GM06990 (cell line): ENCODE results near the gene TAMALIN.

Experiments used
- DNase-seq: peaks from one replicate; pipeline ENCODE4 v3.0.0-alpha.2; 2011; ENCODE audit not compliant: insufficient read length; ENCODE audit errors: extremely low read depth
- H3K27me3 ChIP-seq: replicated peaks from 2 replicates; pipeline ENCODE4 v1.6.0; 2011; ENCODE audit warnings: low read length; ENCODE audit not compliant: control insufficient read depth, insufficient read depth
- H3K36me3 ChIP-seq: 2 replicates; pipeline ENCODE4 v1.5.1; 2011; ENCODE audit warnings: low read length; ENCODE audit not compliant: control insufficient read depth, insufficient read depth
- H3K4me3 ChIP-seq: replicated peaks from 2 replicates; pipeline ENCODE4 v1.5.1; 2011; ENCODE audit warnings: low read depth, mild to moderate bottlenecking, control low read depth, low read length
- TF ChIP-seq, protein P1 (sequence below): IDR thresholded peaks from 2 replicates; pipeline ENCODE4 v1.5.1; 2011; ENCODE audit warnings: low read length, control low read depth, mild to moderate bottlenecking, inconsistent platforms; ENCODE audit not compliant: insufficient read depth, poor library complexity, severe bottlenecking

TAMALIN gene

DNA sequence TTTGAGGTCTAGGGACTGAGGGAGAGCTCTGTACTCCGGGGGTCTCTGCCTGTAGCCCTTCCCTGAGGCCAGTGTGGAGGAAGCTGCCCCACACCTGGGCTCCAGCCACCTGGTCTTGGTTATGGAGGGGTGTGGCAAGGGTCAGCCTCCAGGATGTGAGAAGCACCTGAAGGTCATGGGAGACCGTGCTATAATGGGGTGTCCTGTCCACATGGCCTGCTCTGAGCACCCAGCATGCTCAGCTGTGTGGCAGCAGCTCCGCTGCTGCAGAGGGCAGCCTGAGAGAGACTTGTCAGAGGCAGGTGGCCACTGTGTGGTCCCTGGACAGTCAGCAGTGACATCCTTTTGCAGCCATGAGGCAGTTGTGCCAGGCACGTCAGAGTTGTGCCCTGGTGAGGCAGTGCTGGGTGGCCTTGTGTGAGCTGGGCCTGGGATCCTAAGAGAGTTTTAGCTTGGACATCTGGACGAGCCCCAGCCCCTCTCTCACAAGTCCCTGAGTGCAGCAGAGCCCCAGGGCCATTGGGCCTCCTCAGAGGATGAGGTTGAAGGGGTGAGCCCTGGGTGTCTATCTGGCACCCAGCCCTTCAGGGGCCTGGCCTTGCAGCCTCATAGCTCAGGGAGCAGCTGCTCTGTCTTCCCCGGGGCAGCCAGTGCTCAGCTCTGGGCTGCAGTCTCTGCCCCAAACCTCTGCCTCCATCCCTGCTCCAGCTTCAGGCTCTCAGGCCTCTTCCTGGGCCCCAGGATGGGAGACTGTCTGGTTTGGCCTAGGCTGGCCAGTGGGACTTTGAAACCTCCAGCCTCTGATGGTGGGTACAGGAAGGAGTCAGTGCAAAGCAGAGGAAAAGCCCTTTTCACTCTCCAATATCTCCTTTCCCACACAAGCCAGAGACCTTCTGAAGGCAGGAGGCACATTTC lies 55.7 kb downstream of the TAMALIN start:
- Histone ChIP-seq H3K4me3 (no peak overlapping the region), H3K27me3 (no peaks in the 10 kb centered on the region; the same call in 1 of the 2 replicates), H3K36me3 (no peaks in the 10 kb centered on the region)
- DNase-seq, result no peak
- TF ChIP-seq, protein P1, sequence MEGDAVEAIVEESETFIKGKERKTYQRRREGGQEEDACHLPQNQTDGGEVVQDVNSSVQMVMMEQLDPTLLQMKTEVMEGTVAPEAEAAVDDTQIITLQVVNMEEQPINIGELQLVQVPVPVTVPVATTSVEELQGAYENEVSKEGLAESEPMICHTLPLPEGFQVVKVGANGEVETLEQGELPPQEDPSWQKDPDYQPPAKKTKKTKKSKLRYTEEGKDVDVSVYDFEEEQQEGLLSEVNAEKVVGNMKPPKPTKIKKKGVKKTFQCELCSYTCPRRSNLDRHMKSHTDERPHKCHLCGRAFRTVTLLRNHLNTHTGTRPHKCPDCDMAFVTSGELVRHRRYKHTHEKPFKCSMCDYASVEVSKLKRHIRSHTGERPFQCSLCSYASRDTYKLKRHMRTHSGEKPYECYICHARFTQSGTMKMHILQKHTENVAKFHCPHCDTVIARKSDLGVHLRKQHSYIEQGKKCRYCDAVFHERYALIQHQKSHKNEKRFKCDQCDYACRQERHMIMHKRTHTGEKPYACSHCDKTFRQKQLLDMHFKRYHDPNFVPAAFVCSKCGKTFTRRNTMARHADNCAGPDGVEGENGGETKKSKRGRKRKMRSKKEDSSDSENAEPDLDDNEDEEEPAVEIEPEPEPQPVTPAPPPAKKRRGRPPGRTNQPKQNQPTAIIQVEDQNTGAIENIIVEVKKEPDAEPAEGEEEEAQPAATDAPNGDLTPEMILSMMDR, result no peak

DNA sequence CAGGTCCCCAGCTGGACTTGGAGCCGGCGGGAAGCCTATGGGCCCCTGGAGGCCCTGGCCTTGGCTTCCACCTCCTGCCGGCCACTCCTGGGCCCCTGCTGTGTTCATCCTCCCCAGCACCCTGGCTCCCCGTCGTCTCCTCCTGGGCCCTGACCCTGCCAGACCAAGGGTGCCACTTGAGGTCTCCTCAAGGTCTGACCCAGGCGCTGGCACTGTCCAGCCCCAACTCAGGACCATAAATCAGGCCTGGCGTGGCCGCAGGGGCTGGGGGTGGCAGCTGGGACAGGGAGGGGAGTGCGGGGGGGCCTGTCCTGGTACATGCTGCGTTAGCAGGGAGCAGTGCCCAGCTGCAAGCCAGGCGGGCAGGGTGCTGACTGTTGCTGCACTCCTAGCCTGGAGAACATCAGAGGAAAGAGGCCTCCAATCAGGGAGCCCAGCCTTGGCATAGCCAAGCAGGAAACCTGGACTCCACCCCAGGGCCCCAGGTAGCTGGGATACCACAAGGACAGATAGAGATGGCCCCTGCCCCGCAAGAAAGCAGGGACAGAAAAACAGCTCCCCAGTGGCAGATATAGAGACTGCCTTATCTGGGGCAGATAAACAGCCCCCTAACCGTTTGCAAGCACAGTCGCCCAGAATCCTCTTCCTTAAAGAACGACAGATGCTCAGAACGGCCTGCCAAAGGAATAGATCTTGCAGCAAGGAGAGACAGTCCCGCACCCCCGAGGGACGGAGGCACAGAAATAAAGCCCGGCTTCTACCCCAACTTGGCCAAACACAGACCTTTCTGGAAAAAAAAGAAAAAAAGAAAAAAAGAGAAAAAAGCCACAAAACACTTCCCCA lies 56.6 kb downstream of the TAMALIN start:
- Histone ChIP-seq H3K36me3 (no peaks in the 10 kb centered on the region), H3K4me3 (no peak overlapping the region), H3K27me3 (no peaks in the 10 kb centered on the region; the same call in 1 of the 2 replicates)
- TF ChIP-seq, protein P1, result no peak
- no peak for DNase-seq

- no peaks in the 10 kb centered on the region; the same call in 1 of the 2 replicates for H3K27me3 ChIP-seq
- H3K36me3 ChIP-seq, result no peaks in the 10 kb centered on the region
- H3K4me3 ChIP-seq, result no peak overlapping the region
- TF ChIP-seq, protein P1, result no peak
- no peak for DNase-seq
Observed at GRCh38 chr12:52063981-52064649, 57.4 kb downstream of the TAMALIN start.
